ENCODE data around the gene PPM1D. TPM values are rescaled to one million over a fixed set of nuclear protein-coding genes. Genes with fewer than 3 reads are reported as not detected.

Gene PPM1D
- polyA plus RNA-seq, 1 of the 3 experiments (the other 2 are of a cell fraction), result 8.8 TPM

DNA sequence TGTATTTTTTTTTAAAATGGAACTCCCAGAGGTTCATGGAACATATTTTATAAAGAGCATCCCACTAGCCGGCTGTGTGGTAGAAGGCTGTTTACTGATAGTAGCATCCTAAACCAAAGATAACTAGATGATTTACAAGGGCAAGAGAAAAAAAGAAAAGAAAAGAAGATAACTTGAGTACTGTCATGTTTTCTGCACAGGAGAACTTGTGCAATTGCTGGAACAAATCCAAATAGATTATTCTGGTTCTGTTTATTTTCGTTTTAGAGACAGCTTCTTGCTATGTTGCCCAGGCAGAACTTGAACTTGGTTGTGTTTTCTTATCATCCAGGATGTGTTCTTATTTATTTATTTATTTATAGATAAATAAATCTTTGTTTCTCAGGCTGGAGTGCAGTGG, 20.9 kb upstream of the PPM1D start:
- H3K27me3 ChIP-seq (ENCODE audit: insufficient read depth), result no peaks in the 10 kb centered on the region
- no peak overlapping the region for H3K4me3 ChIP-seq (ENCODE audit: low read depth in 2 of 2, low read length in 1 of 2)
- H3K27ac ChIP-seq (ENCODE audit: low read depth in 2 of 2, low read length in 1 of 2), result no peak overlapping the region
- no peak overlapping the region for H2AFZ ChIP-seq (ENCODE audit: low read depth)
- ChIA-PET CTCF (interaction anchor here (2.4 to 4.5 kb wide), 4 partner anchors 9 to 60 kb away, joined by 7 to 31 read pairs (median 14); no protein-coding TSS in a partner anchor), POLR2A (interaction anchor here (0.7 kb wide), 1 partner anchor 488 kb away, joined by 4 read pairs; no protein-coding TSS in a partner anchor)
- no peaks in the 10 kb centered on the region for H4K20me1 ChIP-seq (ENCODE audit: insufficient read depth)
- H3K4me2 ChIP-seq, result no peak overlapping the region
- DNase-seq, result no peak
- no peaks in the 10 kb centered on the region for H3K36me3 ChIP-seq (replicated peaks in 1 of 2; ENCODE audit: control insufficient read depth in 1 of 2, insufficient read depth in 2 of 2, low read length in 1 of 2)
- no peaks in the 10 kb centered on the region for H3K4me1 ChIP-seq (ENCODE audit: control insufficient read depth in 1 of 2, insufficient read depth in 2 of 2, low read depth in 1 of 2, low read length in 1 of 2)
- no peak for TF ChIP-seq SMC3 (IDR thresholded peaks at IDR 0.05; ENCODE audit: low read depth, low read length)
- TF ChIP-seq, protein P1, sequence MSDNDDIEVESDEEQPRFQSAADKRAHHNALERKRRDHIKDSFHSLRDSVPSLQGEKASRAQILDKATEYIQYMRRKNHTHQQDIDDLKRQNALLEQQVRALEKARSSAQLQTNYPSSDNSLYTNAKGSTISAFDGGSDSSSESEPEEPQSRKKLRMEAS (IDR thresholded peaks at IDR 0.05; ENCODE audit: low read depth), result no peak
- no peak for TF ChIP-seq NFIC (IDR thresholded peaks at IDR 0.05; ENCODE audit: borderline replicate concordance)
- no peak for TF ChIP-seq FOSL2 (IDR thresholded peaks at IDR 0.05; ENCODE audit: borderline replicate concordance, low read depth)
- no peak for TF ChIP-seq RCOR1 (IDR thresholded peaks at IDR 0.05; ENCODE audit: low read length)
- TF ChIP-seq, protein P2, sequence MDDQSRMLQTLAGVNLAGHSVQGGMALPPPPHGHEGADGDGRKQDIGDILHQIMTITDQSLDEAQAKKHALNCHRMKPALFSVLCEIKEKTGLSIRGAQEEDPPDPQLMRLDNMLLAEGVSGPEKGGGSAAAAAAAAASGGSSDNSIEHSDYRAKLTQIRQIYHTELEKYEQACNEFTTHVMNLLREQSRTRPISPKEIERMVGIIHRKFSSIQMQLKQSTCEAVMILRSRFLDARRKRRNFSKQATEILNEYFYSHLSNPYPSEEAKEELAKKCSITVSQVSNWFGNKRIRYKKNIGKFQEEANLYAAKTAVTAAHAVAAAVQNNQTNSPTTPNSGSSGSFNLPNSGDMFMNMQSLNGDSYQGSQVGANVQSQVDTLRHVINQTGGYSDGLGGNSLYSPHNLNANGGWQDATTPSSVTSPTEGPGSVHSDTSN (IDR thresholded peaks at IDR 0.05), result no peak
- peaks cover 14% of the 10 kb centered on the region for H3F3A ChIP-seq (replicated peaks; ENCODE audit: insufficient read depth)
- no peaks in the 10 kb centered on the region for H3K9me2 ChIP-seq
- 67% methylated on average over 2 of the region's 2 CpGs for WGBS (ENCODE audit: low lambda C conversion rate)
- H3K79me2 ChIP-seq (ENCODE audit: insufficient read depth), result no peaks in the 10 kb centered on the region
- no peaks in the 10 kb centered on the region for H3K9me3 ChIP-seq
- H3K9ac ChIP-seq, result no peak overlapping the region

DNA sequence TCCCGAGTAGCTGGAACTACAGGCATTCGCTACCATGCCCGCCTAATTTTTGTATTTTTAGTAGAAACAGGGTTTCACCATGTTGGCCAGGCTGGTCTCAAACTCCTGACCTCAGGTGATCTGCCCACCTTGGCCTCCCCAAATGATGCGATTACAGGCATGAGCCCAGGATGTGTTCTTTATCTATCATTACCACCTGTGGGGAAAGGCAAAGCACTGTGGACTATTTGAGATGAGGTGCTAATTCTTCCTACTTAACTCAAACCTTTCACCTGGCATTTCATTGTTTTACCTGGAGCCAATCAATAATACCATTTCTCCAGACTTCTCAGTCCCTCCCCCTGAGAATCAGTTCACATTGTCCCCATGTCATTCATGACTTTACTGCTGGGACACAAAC, 20.4 kb upstream of the PPM1D start:
- Histone ChIP-seq H3K9ac (no peak overlapping the region), H2AFZ (ENCODE audit: low read depth) (no peak overlapping the region), H3K27ac (ENCODE audit: low read depth in 2 of 2, low read length in 1 of 2) (no peak overlapping the region), H3K9me3 (no peaks in the 10 kb centered on the region), H3K4me2 (no peak overlapping the region), H3K4me3 (ENCODE audit: low read depth in 2 of 2, low read length in 1 of 2) (no peak overlapping the region), H3K9me2 (no peaks in the 10 kb centered on the region), H3K79me2 (ENCODE audit: insufficient read depth) (no peaks in the 10 kb centered on the region), H3F3A (replicated peaks; ENCODE audit: insufficient read depth) (peaks cover 9% of the 10 kb centered on the region), H3K27me3 (ENCODE audit: insufficient read depth) (no peaks in the 10 kb centered on the region), H3K4me1 (ENCODE audit: control insufficient read depth in 1 of 2, insufficient read depth in 2 of 2, low read depth in 1 of 2, low read length in 1 of 2) (no peaks in the 10 kb centered on the region), H4K20me1 (ENCODE audit: insufficient read depth) (no peaks in the 10 kb centered on the region), H3K36me3 (replicated peaks in 1 of 2; ENCODE audit: control insufficient read depth in 1 of 2, insufficient read depth in 2 of 2, low read length in 1 of 2) (no peaks in the 10 kb centered on the region)
- POLR2A ChIA-PET, result no interaction called here
- WGBS (ENCODE audit: low lambda C conversion rate), result 87% methylated on average over 4 of the region's 4 CpGs
- CTCF ChIA-PET, result interaction anchor here (2.4 to 3.5 kb wide), 3 partner anchors 10 to 22 kb away, joined by 7 to 19 read pairs (median 10); no protein-coding TSS in a partner anchor
- TF ChIP-seq NFIC (IDR thresholded peaks at IDR 0.05; ENCODE audit: borderline replicate concordance), result no peak
- TF ChIP-seq SMC3 (IDR thresholded peaks at IDR 0.05; ENCODE audit: low read depth, low read length), result no peak
- TF ChIP-seq, protein P3, sequence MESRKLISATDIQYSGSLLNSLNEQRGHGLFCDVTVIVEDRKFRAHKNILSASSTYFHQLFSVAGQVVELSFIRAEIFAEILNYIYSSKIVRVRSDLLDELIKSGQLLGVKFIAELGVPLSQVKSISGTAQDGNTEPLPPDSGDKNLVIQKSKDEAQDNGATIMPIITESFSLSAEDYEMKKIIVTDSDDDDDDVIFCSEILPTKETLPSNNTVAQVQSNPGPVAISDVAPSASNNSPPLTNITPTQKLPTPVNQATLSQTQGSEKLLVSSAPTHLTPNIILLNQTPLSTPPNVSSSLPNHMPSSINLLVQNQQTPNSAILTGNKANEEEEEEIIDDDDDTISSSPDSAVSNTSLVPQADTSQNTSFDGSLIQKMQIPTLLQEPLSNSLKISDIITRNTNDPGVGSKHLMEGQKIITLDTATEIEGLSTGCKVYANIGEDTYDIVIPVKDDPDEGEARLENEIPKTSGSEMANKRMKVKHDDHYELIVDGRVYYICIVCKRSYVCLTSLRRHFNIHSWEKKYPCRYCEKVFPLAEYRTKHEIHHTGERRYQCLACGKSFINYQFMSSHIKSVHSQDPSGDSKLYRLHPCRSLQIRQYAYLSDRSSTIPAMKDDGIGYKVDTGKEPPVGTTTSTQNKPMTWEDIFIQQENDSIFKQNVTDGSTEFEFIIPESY (IDR thresholded peaks at IDR 0.05; ENCODE audit: borderline replicate concordance, low read depth), result no peak
- no peak for TF ChIP-seq GATA2 (CRISPR knock-in tag; IDR thresholded peaks at IDR 0.05)
- DNase-seq, result no peak

Data from SK-N-SH (cell line).